ENCODE data around the gene KAT7.

Gene KAT7

DNA sequence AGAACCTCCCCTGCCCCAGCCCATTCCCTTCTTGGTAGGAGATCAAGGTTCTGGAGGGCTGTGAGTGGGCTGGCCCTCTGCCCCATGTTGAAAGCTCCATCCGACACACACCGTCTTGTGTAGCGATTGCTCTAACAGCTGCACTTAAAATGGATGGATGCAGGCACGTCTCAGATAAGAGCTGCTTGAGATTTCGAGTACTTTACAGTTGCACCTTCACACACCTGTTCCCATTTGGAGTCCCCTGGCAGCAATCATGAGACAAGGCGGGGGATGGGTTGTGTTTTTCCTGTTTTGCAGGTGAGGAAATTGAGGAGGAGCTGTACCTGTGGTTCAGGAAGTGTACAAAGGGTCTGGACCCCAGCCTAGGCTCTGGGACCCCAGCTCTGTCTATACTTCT, 85.0 kb downstream of the KAT7 start:
- DNase-seq: no peak

DNA sequence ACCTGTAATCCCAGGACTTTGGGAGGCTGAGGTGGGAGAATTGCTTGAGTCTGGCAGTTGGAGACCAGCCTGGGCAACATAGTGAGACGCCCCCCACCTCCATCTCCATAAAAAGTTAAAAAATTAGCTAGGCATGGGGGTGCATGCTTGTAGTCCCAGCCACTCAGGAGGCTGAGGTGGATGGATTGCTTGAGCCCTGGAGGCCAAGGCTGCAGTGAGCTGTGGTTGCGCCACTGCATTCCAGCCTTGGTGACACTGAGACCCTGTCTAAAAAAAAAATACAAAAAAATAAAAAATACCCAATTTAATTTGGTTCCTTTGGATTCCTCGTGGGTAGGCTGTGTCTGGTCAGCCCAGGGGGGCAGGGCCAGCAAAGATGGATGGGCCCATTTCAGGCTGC, 85.4 kb downstream of the KAT7 start:
- no peak for DNase-seq

DNA sequence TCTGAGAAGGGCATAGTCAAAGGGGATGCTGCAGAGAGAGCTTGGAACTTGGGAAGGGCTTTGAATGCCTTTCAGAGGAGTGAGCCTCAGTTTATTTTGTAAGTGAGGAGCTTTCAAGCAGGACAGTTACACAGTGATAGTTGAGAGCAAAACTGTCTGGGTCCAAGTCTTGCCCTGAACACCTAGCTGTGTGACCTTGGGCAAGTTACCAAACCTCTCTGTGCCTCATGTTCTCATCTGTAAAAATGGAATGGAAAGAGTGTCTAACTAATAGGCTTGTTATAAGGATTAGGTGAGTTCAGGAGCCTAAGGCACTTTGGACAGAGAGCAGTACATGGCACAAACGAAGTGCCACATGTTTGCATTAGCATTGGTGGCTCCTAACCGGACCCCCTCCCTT, 86.4 kb downstream of the KAT7 start:
- DNase-seq: no peak

GRCh38 chr17:49875685-49876084, 87.2 kb downstream of the KAT7 start:
- no peak for DNase-seq

DNA sequence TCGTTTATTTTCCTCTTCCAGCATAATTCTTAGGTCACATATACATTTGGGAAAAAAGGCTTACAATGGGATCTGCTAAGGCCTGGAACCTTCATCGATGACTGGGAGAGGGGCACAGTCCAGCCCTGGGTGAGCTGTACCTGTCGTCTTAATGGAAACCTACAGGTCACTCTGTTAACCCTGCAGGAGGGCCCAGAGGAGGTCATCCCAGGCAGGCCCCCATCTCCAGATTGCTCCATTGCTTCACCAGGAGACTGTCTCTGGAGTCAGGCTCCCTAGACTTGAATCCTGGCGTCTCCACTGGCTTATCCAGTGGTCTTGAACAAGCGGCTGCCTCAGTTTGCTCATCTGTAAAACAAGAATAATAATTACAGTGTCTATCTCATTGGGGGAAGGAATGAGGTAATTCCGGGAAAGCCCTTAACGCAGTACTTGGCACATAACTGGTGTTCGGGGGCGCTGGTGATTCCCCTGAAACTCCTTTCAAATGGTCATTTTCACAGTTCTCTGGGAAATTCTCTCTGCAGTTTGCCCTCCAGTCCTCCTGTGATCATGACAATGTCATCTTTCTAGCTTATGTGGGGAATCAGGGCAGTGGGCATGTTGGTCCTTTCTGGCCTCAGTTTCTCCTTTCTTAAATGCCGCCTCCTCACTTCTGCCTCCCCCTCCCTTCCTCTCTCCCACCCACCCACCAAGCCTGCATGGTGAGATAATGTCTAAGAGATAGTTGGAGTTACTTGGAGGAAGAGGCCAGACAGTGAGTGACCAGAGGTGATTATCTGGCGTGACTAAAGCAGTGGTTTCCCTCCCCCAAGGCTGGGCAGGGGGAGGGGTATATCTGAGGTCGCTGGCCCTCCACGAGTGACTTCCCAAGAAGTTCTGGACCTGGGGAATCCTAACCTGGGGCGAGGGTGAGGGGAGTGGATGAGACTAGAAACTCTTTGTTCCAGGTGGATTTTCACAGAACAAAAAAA, 90.7 kb downstream of the KAT7 start:
- DNase-seq: no peak

- DNase-seq: peak; percentile 46 to 62
Measured at GRCh38 chr17:49880291-49881053, 92.0 kb downstream of the KAT7 start.

GRCh38 chr17:49881054-49881402, 92.5 kb downstream of the KAT7 start:
- no peak for DNase-seq

GRCh38 chr17:49882434-49882833, 94.0 kb downstream of the KAT7 start:
- DNase-seq: no peak
